ENCODE measurements around the gene OR2T29.
"Not testable (repeated sequence)": the region's sequence is repeated elsewhere in the genome, so short reads cannot be mapped to it uniquely, and the experiment has no call there.

The OR2T29 gene

GRCh38 chr1:248510217-248510616 is 52.4 kb downstream of the OR2T29 start:
- DNase-seq (ENCODE audit: low read depth in 3 of 3, low spot score in 1 of 3) = not testable (repeated sequence)

GRCh38 chr1:248507773-248508172 is 54.8 kb downstream of the OR2T29 start, which contains the start of gene OR2G6:
Gene OR2G6 (plus strand): TSS chr1:248508073. CDS start chr1:248521647, 13,574 bp downstream.
- DNase-seq (ENCODE audit: low read depth in 3 of 3, low spot score in 1 of 3) = not testable (repeated sequence)
